HepG2 (cell line): ENCODE data around the gene DBX2. TPM values are rescaled to one million over a fixed set of nuclear protein-coding genes. Genes with fewer than 3 reads are reported as not detected.

Source experiments
- BHLHE40 ChIP-seq: IDR thresholded peaks from 2 replicates; pipeline ENCODE4 v1.6.1; 2011; ENCODE audit warnings: low read length, improper control_type of control experiment
- FOXK1 ChIP-seq: sonication (generic); formaldehyde crosslinking; IDR thresholded peaks from 2 replicates; pipeline ENCODE4 v1.4.0; 2020; ENCODE audit warnings: low read depth, missing genetic modification reagents, borderline replicate concordance
- KLF11 ChIP-seq: IDR thresholded peaks from 2 replicates; pipeline ENCODE4 v1.6.1; 2016; ENCODE audit warnings: missing compliant biosample characterization
- RCOR2 ChIP-seq: IDR thresholded peaks from 2 replicates; pipeline ENCODE4 v1.6.1; 2016; ENCODE audit warnings: missing biosample characterization, missing genetic modification reagents
- SNAI1 ChIP-seq: sonication (generic); formaldehyde crosslinking; IDR thresholded peaks from 2 replicates; pipeline ENCODE4 v1.5.0; 2020; ENCODE audit warnings: mild to moderate bottlenecking, missing genetic modification reagents, borderline replicate concordance
- TBP ChIP-seq: sonication (generic); formaldehyde crosslinking; IDR thresholded peaks from 2 replicates; pipeline ENCODE4 v1.5.0; 2020; ENCODE audit warnings: missing genetic modification reagents
- polyA plus RNA-seq, 8 experiments: library from polyadenylated mRNA; depleted of rRNA in 3 of 8; stranded (reverse) in 7 of 8; unstranded in 1 of 8; fragments of >200 nt; fragmentation: Illumina TruSeq in 4 of 8; extraction: Trizol in 4 of 8; gene quantifications; 2 replicates each; pipeline versions ENCODE4 v1.2.1 to v1.2.3, GENCODE V29; 2011 to 2016; ENCODE audit warnings: low read depth in 4 of 8, missing spikeins in 1 of 8, mixed read lengths in 1 of 8; ENCODE audit not compliant: insufficient read depth in 1 of 8
- total RNA-seq, 5 experiments: library from RNA; depleted of rRNA; stranded (reverse); fragments of >200 nt; fragmentation: Illumina TruSeq; extraction: Trizol; gene quantifications; 2 replicates each; pipeline ENCODE4 v1.2.3, GENCODE V29; 2016; ENCODE audit warnings: low read depth in 1 of 5
- TF ChIP-seq, protein P1 (sequence below): IDR thresholded peaks from 2 replicates; pipeline ENCODE4 v1.6.1; 2012; ENCODE audit warnings: inconsistent platforms
- TF ChIP-seq, protein P2 (sequence below): sonication (generic); IDR thresholded peaks from 2 replicates; pipeline ENCODE4 v1.6.1; 2016; ENCODE audit warnings: low read depth, borderline replicate concordance
- TF ChIP-seq, protein P3 (sequence below): sonication (generic); formaldehyde crosslinking; IDR thresholded peaks from 2 replicates; pipeline ENCODE4 v1.5.0; 2020; ENCODE audit warnings: mild to moderate bottlenecking, missing genetic modification reagents
- TF ChIP-seq, protein P4 (sequence below): sonication (generic); formaldehyde crosslinking; IDR thresholded peaks from 2 replicates; pipeline ENCODE4 v1.4.0; 2020; ENCODE audit warnings: missing genetic modification reagents, low read depth, mild to moderate bottlenecking, borderline replicate concordance
- TF ChIP-seq, protein P5 (sequence below): sonication (generic); formaldehyde crosslinking; IDR thresholded peaks from 2 replicates; pipeline ENCODE4 v1.4.0; 2020; ENCODE audit warnings: missing genetic modification reagents
- TF ChIP-seq, protein P6 (sequence below): sonication (generic); formaldehyde crosslinking; conservative IDR thresholded peaks from 2 replicates; pipeline ENCODE4 v1.4.0; 2020; ENCODE audit warnings: missing genetic modification reagents
- TF ChIP-seq, protein P7 (sequence below): sonication (generic); formaldehyde crosslinking; IDR thresholded peaks from 2 replicates; pipeline ENCODE4 v1.4.0; 2020; ENCODE audit warnings: missing genetic modification reagents, mild to moderate bottlenecking, borderline replicate concordance

The DBX2 gene
- total and polyA plus RNA-seq, 2 of the 13 experiments (the other 11 are each of a cell fraction or from before 2014, with no cell fraction given), result not detected

DNA sequence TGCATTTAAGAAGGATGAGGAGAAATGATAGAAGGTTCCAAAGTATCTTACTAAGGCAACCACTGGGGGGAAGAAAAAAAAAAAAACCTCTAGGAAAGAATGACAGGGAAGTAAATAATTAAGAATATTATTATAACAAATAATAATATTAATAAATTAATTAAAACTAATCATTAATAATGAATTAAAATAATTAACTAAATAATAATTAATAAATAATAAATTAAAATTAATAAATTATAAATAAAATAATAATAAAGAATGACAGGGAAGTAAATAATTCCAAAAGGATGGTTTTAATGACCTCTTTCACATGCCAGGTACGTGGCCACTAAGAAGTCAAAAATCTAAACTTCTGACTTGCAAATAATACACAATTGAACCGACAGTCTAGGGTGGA is 9.9 kb downstream of the DBX2 start (continued):
- TF ChIP-seq FOXK1 (no peak), KLF11 (CRISPR knock-in tag) (no peak), RCOR2 (no peak), TBP (CRISPR knock-in tag) (no peak), BHLHE40 (no peak), SNAI1 (CRISPR knock-in tag) (no peak)
- TF ChIP-seq, protein P1, sequence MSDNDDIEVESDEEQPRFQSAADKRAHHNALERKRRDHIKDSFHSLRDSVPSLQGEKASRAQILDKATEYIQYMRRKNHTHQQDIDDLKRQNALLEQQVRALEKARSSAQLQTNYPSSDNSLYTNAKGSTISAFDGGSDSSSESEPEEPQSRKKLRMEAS, result no peak
- TF ChIP-seq, protein P2, sequence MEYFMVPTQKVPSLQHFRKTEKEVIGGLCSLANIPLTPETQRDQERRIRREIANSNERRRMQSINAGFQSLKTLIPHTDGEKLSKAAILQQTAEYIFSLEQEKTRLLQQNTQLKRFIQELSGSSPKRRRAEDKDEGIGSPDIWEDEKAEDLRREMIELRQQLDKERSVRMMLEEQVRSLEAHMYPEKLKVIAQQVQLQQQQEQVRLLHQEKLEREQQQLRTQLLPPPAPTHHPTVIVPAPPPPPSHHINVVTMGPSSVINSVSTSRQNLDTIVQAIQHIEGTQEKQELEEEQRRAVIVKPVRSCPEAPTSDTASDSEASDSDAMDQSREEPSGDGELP, result no peak
- TF ChIP-seq, protein P3, sequence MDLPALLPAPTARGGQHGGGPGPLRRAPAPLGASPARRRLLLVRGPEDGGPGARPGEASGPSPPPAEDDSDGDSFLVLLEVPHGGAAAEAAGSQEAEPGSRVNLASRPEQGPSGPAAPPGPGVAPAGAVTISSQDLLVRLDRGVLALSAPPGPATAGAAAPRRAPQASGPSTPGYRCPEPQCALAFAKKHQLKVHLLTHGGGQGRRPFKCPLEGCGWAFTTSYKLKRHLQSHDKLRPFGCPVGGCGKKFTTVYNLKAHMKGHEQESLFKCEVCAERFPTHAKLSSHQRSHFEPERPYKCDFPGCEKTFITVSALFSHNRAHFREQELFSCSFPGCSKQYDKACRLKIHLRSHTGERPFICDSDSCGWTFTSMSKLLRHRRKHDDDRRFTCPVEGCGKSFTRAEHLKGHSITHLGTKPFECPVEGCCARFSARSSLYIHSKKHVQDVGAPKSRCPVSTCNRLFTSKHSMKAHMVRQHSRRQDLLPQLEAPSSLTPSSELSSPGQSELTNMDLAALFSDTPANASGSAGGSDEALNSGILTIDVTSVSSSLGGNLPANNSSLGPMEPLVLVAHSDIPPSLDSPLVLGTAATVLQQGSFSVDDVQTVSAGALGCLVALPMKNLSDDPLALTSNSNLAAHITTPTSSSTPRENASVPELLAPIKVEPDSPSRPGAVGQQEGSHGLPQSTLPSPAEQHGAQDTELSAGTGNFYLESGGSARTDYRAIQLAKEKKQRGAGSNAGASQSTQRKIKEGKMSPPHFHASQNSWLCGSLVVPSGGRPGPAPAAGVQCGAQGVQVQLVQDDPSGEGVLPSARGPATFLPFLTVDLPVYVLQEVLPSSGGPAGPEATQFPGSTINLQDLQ (CRISPR knock-in tag), result no peak
- TF ChIP-seq, protein P4, sequence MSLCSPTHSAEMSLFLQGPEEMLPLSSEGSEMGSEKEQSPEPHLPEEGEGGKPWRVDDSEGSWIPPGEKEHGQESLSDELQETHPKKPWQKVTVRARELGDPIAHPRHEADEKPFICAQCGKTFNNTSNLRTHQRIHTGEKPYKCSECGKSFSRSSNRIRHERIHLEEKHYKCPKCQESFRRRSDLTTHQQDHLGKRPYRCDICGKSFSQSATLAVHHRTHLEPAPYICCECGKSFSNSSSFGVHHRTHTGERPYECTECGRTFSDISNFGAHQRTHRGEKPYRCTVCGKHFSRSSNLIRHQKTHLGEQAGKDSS, result no peak
- TF ChIP-seq, protein P5, sequence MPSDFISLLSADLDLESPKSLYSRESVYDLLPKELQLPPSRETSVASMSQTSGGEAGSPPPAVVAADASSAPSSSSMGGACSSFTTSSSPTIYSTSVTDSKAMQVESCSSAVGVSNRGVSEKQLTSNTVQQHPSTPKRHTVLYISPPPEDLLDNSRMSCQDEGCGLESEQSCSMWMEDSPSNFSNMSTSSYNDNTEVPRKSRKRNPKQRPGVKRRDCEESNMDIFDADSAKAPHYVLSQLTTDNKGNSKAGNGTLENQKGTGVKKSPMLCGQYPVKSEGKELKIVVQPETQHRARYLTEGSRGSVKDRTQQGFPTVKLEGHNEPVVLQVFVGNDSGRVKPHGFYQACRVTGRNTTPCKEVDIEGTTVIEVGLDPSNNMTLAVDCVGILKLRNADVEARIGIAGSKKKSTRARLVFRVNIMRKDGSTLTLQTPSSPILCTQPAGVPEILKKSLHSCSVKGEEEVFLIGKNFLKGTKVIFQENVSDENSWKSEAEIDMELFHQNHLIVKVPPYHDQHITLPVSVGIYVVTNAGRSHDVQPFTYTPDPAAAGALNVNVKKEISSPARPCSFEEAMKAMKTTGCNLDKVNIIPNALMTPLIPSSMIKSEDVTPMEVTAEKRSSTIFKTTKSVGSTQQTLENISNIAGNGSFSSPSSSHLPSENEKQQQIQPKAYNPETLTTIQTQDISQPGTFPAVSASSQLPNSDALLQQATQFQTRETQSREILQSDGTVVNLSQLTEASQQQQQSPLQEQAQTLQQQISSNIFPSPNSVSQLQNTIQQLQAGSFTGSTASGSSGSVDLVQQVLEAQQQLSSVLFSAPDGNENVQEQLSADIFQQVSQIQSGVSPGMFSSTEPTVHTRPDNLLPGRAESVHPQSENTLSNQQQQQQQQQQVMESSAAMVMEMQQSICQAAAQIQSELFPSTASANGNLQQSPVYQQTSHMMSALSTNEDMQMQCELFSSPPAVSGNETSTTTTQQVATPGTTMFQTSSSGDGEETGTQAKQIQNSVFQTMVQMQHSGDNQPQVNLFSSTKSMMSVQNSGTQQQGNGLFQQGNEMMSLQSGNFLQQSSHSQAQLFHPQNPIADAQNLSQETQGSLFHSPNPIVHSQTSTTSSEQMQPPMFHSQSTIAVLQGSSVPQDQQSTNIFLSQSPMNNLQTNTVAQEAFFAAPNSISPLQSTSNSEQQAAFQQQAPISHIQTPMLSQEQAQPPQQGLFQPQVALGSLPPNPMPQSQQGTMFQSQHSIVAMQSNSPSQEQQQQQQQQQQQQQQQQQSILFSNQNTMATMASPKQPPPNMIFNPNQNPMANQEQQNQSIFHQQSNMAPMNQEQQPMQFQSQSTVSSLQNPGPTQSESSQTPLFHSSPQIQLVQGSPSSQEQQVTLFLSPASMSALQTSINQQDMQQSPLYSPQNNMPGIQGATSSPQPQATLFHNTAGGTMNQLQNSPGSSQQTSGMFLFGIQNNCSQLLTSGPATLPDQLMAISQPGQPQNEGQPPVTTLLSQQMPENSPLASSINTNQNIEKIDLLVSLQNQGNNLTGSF (CRISPR knock-in tag), result no peak
- TF ChIP-seq, protein P6, sequence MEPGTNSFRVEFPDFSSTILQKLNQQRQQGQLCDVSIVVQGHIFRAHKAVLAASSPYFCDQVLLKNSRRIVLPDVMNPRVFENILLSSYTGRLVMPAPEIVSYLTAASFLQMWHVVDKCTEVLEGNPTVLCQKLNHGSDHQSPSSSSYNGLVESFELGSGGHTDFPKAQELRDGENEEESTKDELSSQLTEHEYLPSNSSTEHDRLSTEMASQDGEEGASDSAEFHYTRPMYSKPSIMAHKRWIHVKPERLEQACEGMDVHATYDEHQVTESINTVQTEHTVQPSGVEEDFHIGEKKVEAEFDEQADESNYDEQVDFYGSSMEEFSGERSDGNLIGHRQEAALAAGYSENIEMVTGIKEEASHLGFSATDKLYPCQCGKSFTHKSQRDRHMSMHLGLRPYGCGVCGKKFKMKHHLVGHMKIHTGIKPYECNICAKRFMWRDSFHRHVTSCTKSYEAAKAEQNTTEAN, result no peak
- TF ChIP-seq, protein P7, sequence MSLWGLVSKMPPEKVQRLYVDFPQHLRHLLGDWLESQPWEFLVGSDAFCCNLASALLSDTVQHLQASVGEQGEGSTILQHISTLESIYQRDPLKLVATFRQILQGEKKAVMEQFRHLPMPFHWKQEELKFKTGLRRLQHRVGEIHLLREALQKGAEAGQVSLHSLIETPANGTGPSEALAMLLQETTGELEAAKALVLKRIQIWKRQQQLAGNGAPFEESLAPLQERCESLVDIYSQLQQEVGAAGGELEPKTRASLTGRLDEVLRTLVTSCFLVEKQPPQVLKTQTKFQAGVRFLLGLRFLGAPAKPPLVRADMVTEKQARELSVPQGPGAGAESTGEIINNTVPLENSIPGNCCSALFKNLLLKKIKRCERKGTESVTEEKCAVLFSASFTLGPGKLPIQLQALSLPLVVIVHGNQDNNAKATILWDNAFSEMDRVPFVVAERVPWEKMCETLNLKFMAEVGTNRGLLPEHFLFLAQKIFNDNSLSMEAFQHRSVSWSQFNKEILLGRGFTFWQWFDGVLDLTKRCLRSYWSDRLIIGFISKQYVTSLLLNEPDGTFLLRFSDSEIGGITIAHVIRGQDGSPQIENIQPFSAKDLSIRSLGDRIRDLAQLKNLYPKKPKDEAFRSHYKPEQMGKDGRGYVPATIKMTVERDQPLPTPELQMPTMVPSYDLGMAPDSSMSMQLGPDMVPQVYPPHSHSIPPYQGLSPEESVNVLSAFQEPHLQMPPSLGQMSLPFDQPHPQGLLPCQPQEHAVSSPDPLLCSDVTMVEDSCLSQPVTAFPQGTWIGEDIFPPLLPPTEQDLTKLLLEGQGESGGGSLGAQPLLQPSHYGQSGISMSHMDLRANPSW, result no peak
